ENCODE data around the gene MAGEA4. TPM values are rescaled to one million over a fixed set of nuclear protein-coding genes. Genes with fewer than 3 reads are reported as not detected.

Gene MAGEA4
- total RNA-seq, 1 donor from 2014 or later, result not detected

- no peak overlapping the region for H3K27ac Mint-ChIP-seq (ENCODE audit: unreplicated experiment)
- H3K9me3 Mint-ChIP-seq (ENCODE audit: low read depth), result peaks cover under 1% of the 10 kb centered on the region
- no peaks in the 10 kb centered on the region for H3K4me1 Mint-ChIP-seq (ENCODE audit: low read depth)
Observed at GRCh38 chrX:151922692-151923091, 10.0 kb downstream of the MAGEA4 start.

GRCh38 chrX:151923648-151924047 lies 11.0 kb downstream of the MAGEA4 start:
- Mint-ChIP-seq H3K4me1 (ENCODE audit: low read depth) (no peaks in the 10 kb centered on the region), H3K36me3 (ENCODE audit: low read depth) (no peaks in the 10 kb centered on the region), H3K27ac (ENCODE audit: unreplicated experiment) (no peak overlapping the region), H3K27me3 (ENCODE audit: low read depth) (no peaks in the 10 kb centered on the region), H3K9me3 (ENCODE audit: low read depth) (peaks cover 3% of the 10 kb centered on the region), H3K4me3 (ENCODE audit: unreplicated experiment) (no peak overlapping the region)
- TF ChIP-seq CTCF (IDR thresholded peaks at IDR 0.05), result no peak
- DNase-seq (ENCODE audit: low spot score), result no peak

More at GRCh38 chrX:151922692-151923091, 10.0 kb downstream of the MAGEA4 start:
- Mint-ChIP-seq H3K4me3 (ENCODE audit: unreplicated experiment) (no peak overlapping the region), H3K36me3 (ENCODE audit: low read depth) (no peaks in the 10 kb centered on the region), H3K27me3 (ENCODE audit: low read depth) (no peaks in the 10 kb centered on the region)
- TF ChIP-seq CTCF (IDR thresholded peaks at IDR 0.05), result no peak
- DNase-seq (ENCODE audit: low spot score), result no peak

GRCh38 chrX:151929126-151929525 lies 16.4 kb downstream of the MAGEA4 start:
- Mint-ChIP-seq H3K4me3 (ENCODE audit: unreplicated experiment) (no peak overlapping the region), H3K27ac (ENCODE audit: unreplicated experiment) (no peak overlapping the region), H3K4me1 (ENCODE audit: low read depth) (no peaks in the 10 kb centered on the region), H3K27me3 (ENCODE audit: low read depth) (no peaks in the 10 kb centered on the region), H3K36me3 (ENCODE audit: low read depth) (no peaks in the 10 kb centered on the region), H3K9me3 (ENCODE audit: low read depth) (peaks cover 13% of the 10 kb centered on the region)
- TF ChIP-seq CTCF (IDR thresholded peaks at IDR 0.05), result no peak
- no peak for DNase-seq (ENCODE audit: low spot score)

- H3K4me3 Mint-ChIP-seq (ENCODE audit: unreplicated experiment), result no peak overlapping the region
- no peaks in the 10 kb centered on the region for H3K4me1 Mint-ChIP-seq (ENCODE audit: low read depth)
- no peak for TF ChIP-seq CTCF (IDR thresholded peaks at IDR 0.05)
- H3K27ac Mint-ChIP-seq (ENCODE audit: unreplicated experiment), result no peak overlapping the region
- peaks cover 9% of the 10 kb centered on the region for H3K9me3 Mint-ChIP-seq (ENCODE audit: low read depth)
- no peaks in the 10 kb centered on the region for H3K36me3 Mint-ChIP-seq (ENCODE audit: low read depth)
- DNase-seq (ENCODE audit: low spot score), result no peak
- H3K27me3 Mint-ChIP-seq (ENCODE audit: low read depth), result no peaks in the 10 kb centered on the region
Observed at GRCh38 chrX:151935358-151935757, 22.7 kb downstream of the MAGEA4 start.

- Mint-ChIP-seq H3K27ac (ENCODE audit: unreplicated experiment) (no peak overlapping the region), H3K4me1 (ENCODE audit: low read depth) (no peaks in the 10 kb centered on the region), H3K36me3 (ENCODE audit: low read depth) (no peaks in the 10 kb centered on the region), H3K4me3 (ENCODE audit: unreplicated experiment) (no peak overlapping the region), H3K27me3 (ENCODE audit: low read depth) (no peaks in the 10 kb centered on the region), H3K9me3 (ENCODE audit: low read depth) (peaks cover 23% of the 10 kb centered on the region)
- no peak for DNase-seq (ENCODE audit: low spot score)
- TF ChIP-seq CTCF (IDR thresholded peaks at IDR 0.05), result no peak
Observed at GRCh38 chrX:151938172-151938571, 25.5 kb downstream of the MAGEA4 start.

Data from chondrocyte (in vitro differentiated cells).